Right renal pelvis (tissue), 4 donors: ENCODE measurements around the gene NEDD9. TPM values are rescaled to one million over a fixed set of nuclear protein-coding genes. Genes with fewer than 3 reads are reported as not detected.

ENCODE experiments used
- DNase-seq, 4 donors: peaks; one replicate each; pipeline ENCODE4 v3.0.0-alpha.2; 2013; ENCODE audit warnings: low read depth in 4 of 4, low spot score in 3 of 4, missing footprints in 1 of 4
- polyA plus RNA-seq, 4 donors: library from polyadenylated mRNA; unstranded; fragments of 120-200 nt; gene quantifications; one replicate each; pipeline ENCODE4 v1.2.1, GENCODE V29; 2013; ENCODE audit not compliant: insufficient read length in 4 of 4

Gene NEDD9
- polyA plus RNA-seq, 4 donors, result 58.8 to 76.5 (median 71.6) TPM

- DNase-seq, result no peak
These were observed 79.0 kb downstream of the NEDD9 start for GRCh38 chr6:11153447-11153846.

DNA sequence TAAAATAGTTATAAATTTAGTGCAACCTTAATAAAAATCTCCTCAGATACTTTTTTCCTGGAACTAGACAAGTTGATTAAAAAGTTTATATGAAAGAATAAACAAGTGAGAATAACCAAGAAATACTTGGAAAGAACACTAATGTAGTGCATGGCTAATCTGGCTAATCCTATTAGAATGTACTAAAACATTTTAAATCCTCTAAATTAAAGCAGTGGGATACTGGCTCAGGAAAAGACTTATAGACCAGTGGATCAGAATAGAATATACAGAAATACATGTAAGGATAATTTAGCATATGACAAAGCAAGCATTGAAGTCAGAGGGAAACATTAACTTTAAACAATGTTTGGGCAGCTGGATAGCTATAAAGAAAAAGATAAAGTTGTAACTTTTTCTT is 79.9 kb downstream of the NEDD9 start:
- no peak for DNase-seq

- DNase-seq, result no peak
These were observed 81.0 kb downstream of the NEDD9 start for GRCh38 chr6:11151488-11151887.

DNA sequence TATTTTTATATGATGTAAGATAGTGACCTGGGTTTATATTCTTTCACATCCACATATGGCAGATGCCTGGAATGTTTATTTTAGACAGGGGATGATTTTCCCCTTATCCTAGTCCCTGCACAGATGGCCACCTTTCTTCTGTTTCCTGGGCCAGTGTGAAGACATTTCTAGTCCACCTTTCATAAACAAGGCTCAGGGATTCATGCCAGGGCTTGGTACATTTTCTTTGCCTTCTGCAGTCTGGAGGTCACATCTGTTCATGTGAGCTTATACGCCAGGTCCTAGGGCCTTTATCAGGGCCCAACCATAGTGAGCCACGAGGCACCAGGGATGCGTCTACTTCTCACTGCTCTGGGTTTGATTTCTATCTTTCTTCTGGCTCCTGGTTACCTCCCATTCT is 82.9 kb downstream of the NEDD9 start:
- DNase-seq, result no peak

DNA sequence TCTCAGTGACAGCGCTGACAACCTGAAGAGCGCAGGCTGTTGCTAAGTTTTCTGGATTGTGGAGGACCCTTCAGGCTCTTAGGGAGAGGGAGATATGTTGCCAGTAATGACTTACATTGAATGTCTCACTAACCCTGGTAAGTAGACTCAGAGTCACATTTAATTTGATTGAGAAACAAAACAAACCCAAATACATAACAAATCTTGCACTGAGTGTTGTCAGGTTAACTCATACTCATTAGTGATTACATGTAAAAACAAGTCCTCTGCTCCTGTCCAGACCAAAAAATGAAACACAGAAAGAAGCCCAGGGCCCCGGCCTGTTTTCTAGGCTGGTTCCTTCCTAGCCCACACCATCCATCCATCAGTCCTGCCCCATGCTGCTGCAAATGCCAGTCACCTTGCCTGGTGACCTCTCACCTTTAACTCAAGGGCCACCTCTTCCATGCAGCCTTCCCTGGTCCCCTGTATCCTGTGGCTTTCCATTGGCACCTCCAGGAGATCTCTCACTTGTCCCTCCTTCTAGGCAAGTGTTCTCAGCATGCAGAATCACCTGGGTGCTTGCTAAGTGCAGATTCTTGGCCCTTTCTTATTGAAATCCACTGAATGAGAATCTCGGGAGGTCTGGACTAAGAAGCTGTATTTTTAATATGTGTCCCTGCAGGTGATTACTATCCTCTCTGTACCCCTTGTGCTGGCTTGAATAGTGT is 86.2 kb downstream of the NEDD9 start:
- no peak for DNase-seq

- DNase-seq, result peak; percentile 52 to 63 (median 57)
These were observed 88.0 kb downstream of the NEDD9 start for GRCh38 chr6:11144393-11144851.

GRCh38 chr6:11143394-11144371 is 88.8 kb downstream of the NEDD9 start:
- DNase-seq, result no peak

- DNase-seq, result no peak
These were observed 90.0 kb downstream of the NEDD9 start for GRCh38 chr6:11142296-11143027.

GRCh38 chr6:11141295-11141694 is 91.2 kb downstream of the NEDD9 start:
- DNase-seq, result no peak

DNA sequence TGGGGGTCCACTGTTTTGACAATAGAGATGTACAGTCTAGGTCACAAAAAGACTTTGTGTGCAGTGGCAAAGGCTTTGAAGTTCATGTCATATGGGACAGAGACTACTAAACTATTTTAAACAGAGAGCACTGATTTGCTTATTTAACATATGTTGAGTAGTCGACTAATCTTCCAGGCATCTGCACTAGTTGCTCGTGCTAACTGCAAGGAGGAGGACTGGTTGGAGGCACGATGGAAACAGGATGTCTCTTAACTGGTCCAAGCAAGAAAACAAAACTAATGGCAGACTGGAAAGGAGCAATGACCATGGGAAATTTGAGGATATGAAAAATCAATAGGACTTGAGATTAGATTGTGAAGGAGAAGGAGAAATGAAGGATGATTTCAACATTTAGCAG is 92.4 kb downstream of the NEDD9 start:
- DNase-seq, result no peak

DNA sequence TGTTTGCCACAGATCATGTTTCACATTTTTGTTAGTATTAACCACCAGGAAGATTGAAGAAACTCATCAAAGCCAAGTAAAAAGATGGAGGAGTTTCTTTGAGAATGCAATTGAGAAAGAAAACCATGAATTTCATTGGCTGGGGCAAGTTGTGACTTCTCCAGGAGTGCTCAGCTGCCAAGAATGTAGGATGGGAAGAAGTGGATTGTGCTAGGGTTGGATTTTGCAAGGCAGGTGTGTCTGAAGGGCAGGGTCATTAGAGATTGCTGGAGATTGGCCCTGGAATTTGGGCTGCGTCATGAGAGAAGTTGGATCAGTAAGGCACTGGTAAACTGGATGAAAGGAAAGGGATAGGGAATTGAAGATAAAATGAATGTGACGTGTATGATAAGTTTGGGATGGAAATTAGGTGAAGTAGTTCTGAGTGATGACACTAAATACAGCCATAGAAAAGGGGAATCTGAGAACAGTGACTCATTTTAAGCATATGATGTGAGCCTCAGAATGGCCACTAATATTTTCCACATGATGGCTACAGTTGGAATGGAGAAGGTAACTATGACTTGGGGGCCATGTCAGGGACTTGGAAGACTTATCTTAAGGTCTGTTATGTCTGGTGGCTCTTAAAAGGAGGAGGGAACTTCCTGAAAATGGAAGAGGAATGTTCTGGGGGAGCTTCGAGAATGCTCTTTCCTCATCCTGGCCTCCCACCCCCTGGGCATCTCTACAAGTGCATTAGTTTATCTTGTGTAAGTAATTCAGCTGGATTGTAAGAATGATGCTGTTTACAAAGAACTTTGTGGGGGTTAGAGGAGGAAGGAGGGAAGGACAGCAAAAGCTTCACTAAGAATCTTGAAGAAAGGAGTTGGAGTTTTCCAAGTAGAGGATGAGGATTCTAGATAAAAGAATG is 93.2 kb downstream of the NEDD9 start:
- DNase-seq, result no peak

DNA sequence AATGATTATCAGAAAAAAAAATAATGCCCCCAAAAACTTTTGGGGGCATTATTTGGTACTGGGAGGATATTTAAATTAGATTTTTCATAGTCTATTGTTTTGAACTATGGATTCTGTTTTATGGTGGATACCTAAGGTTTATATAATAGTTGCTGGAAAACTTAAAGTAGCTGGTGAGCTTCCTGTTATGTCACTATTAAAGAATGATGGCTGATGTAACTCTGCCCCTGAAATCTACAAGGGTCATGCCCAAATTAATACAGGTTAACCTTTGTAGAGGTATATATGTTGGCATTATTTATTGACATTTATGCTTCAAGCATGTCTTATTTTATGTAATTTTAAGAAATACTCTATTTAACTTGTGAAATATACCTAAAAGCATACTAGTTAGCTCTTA is 95.7 kb downstream of the NEDD9 start:
- no peak for DNase-seq

Other genes starting within 250 kb of the NEDD9 start
- gene ELOVL2, start 188.4 kb downstream of the NEDD9 start, polyA plus RNA-seq, result 10 to 100 TPM in 1 of 4 donors, 1 to 10 TPM in 3; 8.2 to 10.1 (median 9.3) TPM
- 10 to 100 TPM; 17.0 to 20.8 (median 20.2) TPM for gene SMIM13, start 138.8 kb downstream of the NEDD9 start, polyA plus RNA-seq
- gene ERVFRD-1, start 120.9 kb downstream of the NEDD9 start, polyA plus RNA-seq, result under 1 TPM; 0.13 to 0.25 (median 0.18) TPM